GM12878 (cell line): Measurements from ENCODE around the gene CFAP161. TPM values are rescaled to one million over a fixed set of nuclear protein-coding genes. Genes with fewer than 3 reads are reported as not detected.

Source experiments
- ATAC-seq: fragments of 200-7000 bp; cut with Tn5 transposase; 3 replicates; pipeline ENCODE4 v1.9.1; 2020; ENCODE audit warnings: mild to moderate bottlenecking, moderate library complexity
- BruUV-seq: library from RNA; stranded (reverse); fragments of 400-500 nt; replicated peaks from 2 replicates; lab custom pipeline; 2021; lab: Mats Ljungman, UMichigan
- CTCF ChIA-PET: fragments of 300-600 bp; sonication (Branson Sonifier 250); formaldehyde crosslinking; extraction: SDS; loops from one replicate; lab custom pipeline; 2021; ENCODE audit warnings: inconsistent platforms; lab: Yijun Ruan, JAX
- POLR2A ChIA-PET: fragments of 350-600 bp; formaldehyde crosslinking; extraction: SDS; loops from one replicate; lab custom pipeline; 2021; ENCODE audit warnings: inconsistent platforms; lab: Charles Lee
- RAD21 ChIA-PET: fragments of 300-600 bp; sonication (Branson Sonifier 250); formaldehyde crosslinking; loops from one replicate; lab custom pipeline; 2023; ENCODE audit warnings: antibody characterized with exemption; ENCODE audit not compliant: unreplicated experiment; lab: Charles Lee
- SMC1A ChIA-PET: fragments of 300-600 bp; sonication (Branson Sonifier 250); formaldehyde crosslinking; loops from one replicate; lab custom pipeline; 2023; ENCODE audit not compliant: unreplicated experiment, uncharacterized antibody; lab: Charles Lee
- DNase-seq: peaks from one replicate; pipeline ENCODE4 v3.0.0-alpha.2; 2011; ENCODE audit warnings: low read depth, low spot score
- FAIRE-seq: peaks from 3 replicates; lab custom pipeline; 2011; peaks lifted over from hg19 to GRCh38; lab: Jason Lieb, UNC
- H2AFZ ChIP-seq: 2 replicates; pipeline ENCODE4 v1.6.0; 2011; ENCODE audit warnings: low read depth, low read length, control low read depth; ENCODE audit not compliant: control insufficient read depth
- H3K27ac ChIP-seq: 2 replicates; pipeline ENCODE4 v1.5.1; 2011; ENCODE audit warnings: control low read depth; ENCODE audit not compliant: control insufficient read depth, insufficient read depth
- H3K27me3 ChIP-seq, 2 experiments: replicated peaks in 1 of 2; 2 replicates each; pipeline versions ENCODE4 v1.6.0 to v1.6.1; 2011; ENCODE audit warnings: low read length in 1 of 2; ENCODE audit not compliant: control insufficient read depth in 2 of 2, insufficient read depth in 2 of 2
- H3K36me3 ChIP-seq, 2 experiments: 2 replicates each; pipeline ENCODE4 v1.5.1; 2011; ENCODE audit warnings: low read length in 1 of 2; ENCODE audit not compliant: control insufficient read depth in 2 of 2, insufficient read depth in 2 of 2
- H3K4me1 ChIP-seq: 2 replicates; pipeline ENCODE4 v1.6.1; 2011; ENCODE audit warnings: mild to moderate bottlenecking, low read length, moderate library complexity, mixed read lengths; ENCODE audit not compliant: control insufficient read depth, insufficient read depth
- H3K4me2 ChIP-seq: 2 replicates; pipeline ENCODE4 v1.6.0; 2011; ENCODE audit warnings: control low read depth; ENCODE audit not compliant: control insufficient read depth, insufficient read depth
- H3K4me3 ChIP-seq: fragments of 200-600 bp; sonication (generic); 2 replicates; pipeline ENCODE4 v1.5.1; 2016
- H3K79me2 ChIP-seq: 2 replicates; pipeline ENCODE4 v1.6.0; 2011; ENCODE audit warnings: low read length; ENCODE audit not compliant: control insufficient read depth, insufficient read depth
- H3K9ac ChIP-seq: 2 replicates; pipeline ENCODE4 v1.8.0; 2011; ENCODE audit warnings: low read length, control low read depth, mixed read lengths; ENCODE audit not compliant: control insufficient read depth, insufficient read depth
- H3K9me3 ChIP-seq: replicated peaks from 3 replicates; pipeline ENCODE4 v1.5.1; 2011; ENCODE audit warnings: mild to moderate bottlenecking, low read length; ENCODE audit not compliant: control insufficient read depth, insufficient read depth
- H4K20me1 ChIP-seq: 2 replicates; pipeline ENCODE4 v1.6.0; 2011; ENCODE audit not compliant: control insufficient read depth, insufficient read depth
- BRCA1 ChIP-seq: IDR thresholded peaks from 2 replicates; pipeline ENCODE4 v1.6.1; 2011; ENCODE audit warnings: low read depth, low read length, improper control_type of control experiment
- CEBPZ ChIP-seq: fragments of 150-350 bp; IDR thresholded peaks from 2 replicates; pipeline ENCODE4 v1.6.1; 2016; ENCODE audit warnings: low read depth, low read length
- ESRRA ChIP-seq: IDR thresholded peaks from 2 replicates; pipeline ENCODE4 v1.6.1; 2012; ENCODE audit warnings: mild to moderate bottlenecking, low read length, improper control_type of control experiment
- GABPA ChIP-seq: IDR thresholded peaks from 2 replicates; pipeline ENCODE4 v1.6.1; 2014; ENCODE audit warnings: antibody characterized with exemption, low read depth, mild to moderate bottlenecking, inconsistent platforms
- HDAC6 ChIP-seq: fragments of 200-600 bp; sonication (generic); IDR thresholded peaks from one replicate; pipeline ENCODE4 v1.8.0; 2017; ENCODE audit warnings: antibody characterized with exemption; ENCODE audit not compliant: unreplicated experiment
- IKZF2 ChIP-seq, 2 experiments: fragments of 450-650 bp; IDR thresholded peaks; 2 replicates each; pipeline ENCODE4 v1.6.1; 2017; ENCODE audit warnings: mild to moderate bottlenecking in 2 of 2, moderate library complexity in 2 of 2
- IRF3 ChIP-seq: fragments of 450-650 bp; IDR thresholded peaks from 2 replicates; pipeline ENCODE4 v1.6.1; 2014; ENCODE audit warnings: mild to moderate bottlenecking
- PBX3 ChIP-seq: IDR thresholded peaks from 2 replicates; pipeline ENCODE4 v1.6.1; 2011; ENCODE audit warnings: mild to moderate bottlenecking, low read depth, low read length, moderate library complexity; ENCODE audit not compliant: insufficient replicate concordance
- RAD51 ChIP-seq: fragments of 450-650 bp; IDR thresholded peaks from 2 replicates; pipeline ENCODE4 v1.6.1; 2016; ENCODE audit warnings: moderate library complexity, mild to moderate bottlenecking, inconsistent platforms
- SIN3A ChIP-seq: IDR thresholded peaks from 2 replicates; pipeline ENCODE4 v1.6.1; 2012; ENCODE audit warnings: low read depth, low read length, improper control_type of control experiment
- ZNF592 ChIP-seq: fragments of 450-650 bp; IDR thresholded peaks from 2 replicates; pipeline ENCODE4 v1.6.1; 2017; ENCODE audit warnings: mild to moderate bottlenecking, moderate library complexity
- WGBS: methylation state at CpG from one replicate; pipeline ENCODE4 v1.1.6; 2016; ENCODE audit warnings: low lambda C conversion rate; ENCODE audit not compliant: insufficient replicate concordance, insufficient coverage; ENCODE audit errors: missing lambda C conversion rate; 5-methylcytosine and 5-hydroxymethylcytosine counted together
- in situ Hi-C: fragments of 300-500 bp; cut with MboI; formaldehyde crosslinking; loops from 9 replicates; pipeline ENCODE4 v1.14.3; 2018; ENCODE audit warnings: mixed read lengths
- intact Hi-C: fragments of 100-400 bp; cut with micrococcal nuclease; formaldehyde crosslinking; loops from one replicate; pipeline ENCODE4 v1.14.2; 2022; ENCODE audit not compliant: unreplicated experiment
- polyA plus RNA-seq, 11 experiments: library from polyadenylated mRNA; depleted of rRNA in 4 of 11; unstranded in 6 of 11; stranded (reverse) in 5 of 11; fragments of >200 nt; fragmentation: Nextera tagmentation in 4 of 11; fragmentation: Illumina TruSeq in 1 of 11; extraction: Ambion mirVana in 4 of 11; extraction: Trizol in 1 of 11; gene quantifications; 1 replicate in 1 of 11; 2 replicates in 10 of 11; pipeline versions ENCODE4 v1.2.1 to v1.2.3, GENCODE V29; 2011 to 2016; ENCODE audit warnings: inconsistent platforms in 2 of 11, missing spikeins in 2 of 11, low read depth in 1 of 11
- total RNA-seq, 4 experiments: library from RNA; depleted of rRNA in 3 of 4; stranded (reverse); fragments of >200 nt in 3 of 4; fragmentation: Illumina TruSeq in 1 of 4; extraction: Trizol in 1 of 4; gene quantifications; 2 replicates each; pipeline versions ENCODE4 v1.2.1 to v1.2.3, GENCODE V29; 2013 to 2021

Gene CFAP161
- total and polyA plus RNA-seq, 10 of the 15 experiments (the other 5 are each of a cell fraction or from before 2014, with no cell fraction given), result 0.31 TPM; not detected in 9

- intact Hi-C loops, result loop anchor here (5.0 kb wide), 1 partner anchor 244 kb away; no protein-coding TSS in a partner anchor
- ChIA-PET SMC1A (interaction anchor here (6.2 kb wide), 1 partner anchor 110 kb away, joined by 102 read pairs; no protein-coding TSS in a partner anchor), POLR2A (no interaction called here), CTCF (interaction anchor here (8.1 kb wide), 1 partner anchor 108 kb away, joined by 249 read pairs; no protein-coding TSS in a partner anchor), RAD21 (no interaction called here)
- no peak overlapping the region for H3K4me2 ChIP-seq
- H3K79me2 ChIP-seq, result no peaks in the 10 kb centered on the region
- no peak for ATAC-seq
- TF ChIP-seq IKZF2 (IDR thresholded peaks at IDR 0.05) (no peak), ESRRA (no peak), ZNF592 (no peak), SIN3A (no peak), GABPA (no peak), CEBPZ (no peak), PBX3 (no peak), HDAC6 (no peak), IRF3 (no peak), RAD51 (no peak), BRCA1 (no peak)
- DNase-seq, result no peak
- BruUV-seq, result no TSS peak
- H4K20me1 ChIP-seq, result no peaks in the 10 kb centered on the region
- in situ Hi-C loops, result loop anchor here (5.0 kb wide), 1 partner anchor 109 kb away; no protein-coding TSS in a partner anchor
- H2AFZ ChIP-seq, result no peak overlapping the region
- no peak for FAIRE-seq
- peaks cover 0 to 2% of the 10 kb centered on the region in 2 experiments; a peak in 2 of 4 replicates for H3K27me3 ChIP-seq
- no peaks in the 10 kb centered on the region for H3K36me3 ChIP-seq
- no peak overlapping the region for H3K4me3 ChIP-seq
- H3K27ac ChIP-seq, result no peak overlapping the region
- no peaks in the 10 kb centered on the region for H3K9me3 ChIP-seq
- H3K9ac ChIP-seq, result no peak overlapping the region
- 15% methylated on average over 2 of the region's 2 CpGs for WGBS
- H3K4me1 ChIP-seq, result peaks cover 3% of the 10 kb centered on the region
Observed at GRCh38 chr15:81157939-81158223, 23.8 kb downstream of the CFAP161 start.
